Activated naive CD4-positive, alpha-beta T cell treated with anti-CD3 and anti-CD28 coated beads, Interleukin-2, amount 10 ng/mL, durations not matched to agents 7 days and 5 days (primary cell): Measurements from ENCODE around the gene HES6.
"Not testable (repeated sequence)": the region's sequence is repeated elsewhere in the genome, so short reads cannot be mapped to it uniquely, and the experiment has no call there.

Source experiments
- CTCF ChIA-PET: fragments of 350-600 bp; sonication (Branson Sonifier 250); formaldehyde crosslinking; loops from one replicate; lab custom pipeline; 2021; ENCODE audit warnings: antibody characterized with exemption; lab: Charles Lee
- DNase-seq: peaks from one replicate; pipeline ENCODE4 v3.0.0-alpha.2; 2020
- H3K27ac Mint-ChIP-seq: one replicate; pipeline ENCODE4 v1.8.0; 2021; ENCODE audit warnings: mild to moderate bottlenecking, moderate library complexity, mixed read lengths
- H3K27me3 Mint-ChIP-seq: one replicate; pipeline ENCODE4 v1.8.0; 2021; ENCODE audit warnings: mild to moderate bottlenecking, mixed read lengths
- H3K36me3 Mint-ChIP-seq: one replicate; pipeline ENCODE4 v1.8.0; 2021; ENCODE audit warnings: mixed read lengths
- H3K4me1 Mint-ChIP-seq: one replicate; pipeline ENCODE4 v1.8.0; 2021; ENCODE audit warnings: mixed read lengths
- H3K4me3 Mint-ChIP-seq: one replicate; pipeline ENCODE4 v1.8.0; 2021; ENCODE audit warnings: mild to moderate bottlenecking, moderate library complexity, mixed read lengths
- H3K9me3 Mint-ChIP-seq: one replicate; pipeline ENCODE4 v1.8.0; 2021; ENCODE audit warnings: mixed read lengths

HES6 gene

GRCh38 chr2:238280083-238280825 is 40.4 kb upstream of the HES6 start:
- peaks cover 3% of the 10 kb centered on the region for H3K4me1 Mint-ChIP-seq
- no peaks in the 10 kb centered on the region for H3K9me3 Mint-ChIP-seq
- peaks cover 6% of the 10 kb centered on the region for H3K36me3 Mint-ChIP-seq
- H3K27me3 Mint-ChIP-seq = no peaks in the 10 kb centered on the region
- no peak for DNase-seq
- CTCF ChIA-PET = interaction anchor here (2.0 kb wide), 1 partner anchor 17 kb away, joined by 6 read pairs; no protein-coding TSS in a partner anchor
- H3K4me3 Mint-ChIP-seq = no peak overlapping the region
- no peak overlapping the region for H3K27ac Mint-ChIP-seq

GRCh38 chr2:238279324-238279682 is 39.5 kb upstream of the HES6 start:
- H3K27ac Mint-ChIP-seq = no peak overlapping the region
- CTCF ChIA-PET = interaction anchor here (0.6 to 2.8 kb wide), 5 partner anchors 14 to 1137 kb away, joined by 3 to 13 read pairs (median 3); no protein-coding TSS in a partner anchor
- peaks cover 11% of the 10 kb centered on the region for H3K36me3 Mint-ChIP-seq
- H3K9me3 Mint-ChIP-seq = no peaks in the 10 kb centered on the region
- H3K27me3 Mint-ChIP-seq = no peaks in the 10 kb centered on the region
- no peaks in the 10 kb centered on the region for H3K4me1 Mint-ChIP-seq
- no peak for DNase-seq
- no peak overlapping the region for H3K4me3 Mint-ChIP-seq

GRCh38 chr2:238278626-238279323 is 38.9 kb upstream of the HES6 start:
- CTCF ChIA-PET = interaction anchor here (0.6 to 2.8 kb wide), 5 partner anchors 14 to 1136 kb away, joined by 3 to 13 read pairs (median 3); no protein-coding TSS in a partner anchor
- no peak overlapping the region for H3K27ac Mint-ChIP-seq
- peaks cover 14% of the 10 kb centered on the region for H3K36me3 Mint-ChIP-seq
- no peaks in the 10 kb centered on the region for H3K9me3 Mint-ChIP-seq
- no peak overlapping the region for H3K4me3 Mint-ChIP-seq
- no peaks in the 10 kb centered on the region for H3K27me3 Mint-ChIP-seq
- DNase-seq = no peak
- H3K4me1 Mint-ChIP-seq = no peaks in the 10 kb centered on the region

- peaks cover 16% of the 10 kb centered on the region for H3K36me3 Mint-ChIP-seq
- no peak overlapping the region for H3K4me3 Mint-ChIP-seq
These were observed 37.9 kb upstream of the HES6 start for GRCh38 chr2:238277695-238278094.

GRCh38 chr2:238274152-238274865 is 34.5 kb upstream of the HES6 start:
- peaks cover 23% of the 10 kb centered on the region for H3K36me3 Mint-ChIP-seq
- H3K4me3 Mint-ChIP-seq = no peak overlapping the region
- no peaks in the 10 kb centered on the region for H3K27me3 Mint-ChIP-seq
- no peak overlapping the region for H3K27ac Mint-ChIP-seq
- H3K9me3 Mint-ChIP-seq = no peaks in the 10 kb centered on the region
- no peaks in the 10 kb centered on the region for H3K4me1 Mint-ChIP-seq
- DNase-seq = no peak
- CTCF ChIA-PET = interaction anchor here (1.5 to 2.8 kb wide), 2 partner anchors 10 to 14 kb away, joined by 5 to 19 read pairs; no protein-coding TSS in a partner anchor

More at GRCh38 chr2:238277695-238278094, 37.9 kb upstream of the HES6 start:
- no peaks in the 10 kb centered on the region for H3K4me1 Mint-ChIP-seq
- no peak for DNase-seq
- H3K27me3 Mint-ChIP-seq = no peaks in the 10 kb centered on the region
- CTCF ChIA-PET = interaction anchor here (2.8 kb wide), 1 partner anchor 13 kb away, joined by 13 read pairs; no protein-coding TSS in a partner anchor
- no peak overlapping the region for H3K27ac Mint-ChIP-seq
- no peaks in the 10 kb centered on the region for H3K9me3 Mint-ChIP-seq

GRCh38 chr2:238273433-238273832 is 33.6 kb upstream of the HES6 start:
- CTCF ChIA-PET = interaction anchor here (1.0 to 2.8 kb wide), 2 partner anchors 10 to 18 kb away, joined by 3 to 19 read pairs; no protein-coding TSS in a partner anchor
- H3K9me3 Mint-ChIP-seq = not testable (repeated sequence)

GRCh38 chr2:238272156-238272555 is 32.3 kb upstream of the HES6 start:
- no peak overlapping the region for H3K4me3 Mint-ChIP-seq
- no peak overlapping the region for H3K27ac Mint-ChIP-seq
- no peaks in the 10 kb centered on the region for H3K27me3 Mint-ChIP-seq
- no peaks in the 10 kb centered on the region for H3K9me3 Mint-ChIP-seq
- no peak for DNase-seq
- H3K4me1 Mint-ChIP-seq = no peaks in the 10 kb centered on the region
- H3K36me3 Mint-ChIP-seq = peaks cover 31% of the 10 kb centered on the region
- CTCF ChIA-PET = interaction anchor here (2.8 kb wide), 1 partner anchor 8 kb away, joined by 19 read pairs; no protein-coding TSS in a partner anchor

More at GRCh38 chr2:238273433-238273832, 33.6 kb upstream of the HES6 start:
- H3K27me3 Mint-ChIP-seq, H3K4me1 Mint-ChIP-seq, H3K4me3 Mint-ChIP-seq, DNase-seq, H3K27ac Mint-ChIP-seq: not testable (repeated sequence)
- peaks cover 23% of the 10 kb centered on the region for H3K36me3 Mint-ChIP-seq

GRCh38 chr2:238271686-238272085 is 31.8 kb upstream of the HES6 start:
- H3K9me3 Mint-ChIP-seq, CTCF ChIA-PET, H3K4me1 Mint-ChIP-seq, H3K4me3 Mint-ChIP-seq, H3K27me3 Mint-ChIP-seq, DNase-seq, H3K27ac Mint-ChIP-seq: not testable (repeated sequence)
- peaks cover 33% of the 10 kb centered on the region for H3K36me3 Mint-ChIP-seq

GRCh38 chr2:238271061-238271554 is 31.3 kb upstream of the HES6 start:
- Mint-ChIP-seq H3K4me1 (no peaks in the 10 kb centered on the region), H3K36me3 (peaks cover 29% of the 10 kb centered on the region), H3K27me3 (no peaks in the 10 kb centered on the region), H3K4me3 (no peak overlapping the region), H3K9me3 (no peaks in the 10 kb centered on the region), H3K27ac (no peak overlapping the region)
- DNase-seq = no peak
- CTCF ChIA-PET = interaction anchor here (0.8 kb wide), 1 partner anchor 14 kb away, joined by 3 read pairs; no protein-coding TSS in a partner anchor

- H3K27me3 Mint-ChIP-seq = no peaks in the 10 kb centered on the region
- H3K27ac Mint-ChIP-seq = peak overlapping the region; percentile 74
- DNase-seq = no peak
- H3K4me1 Mint-ChIP-seq = no peaks in the 10 kb centered on the region
- no peaks in the 10 kb centered on the region for H3K9me3 Mint-ChIP-seq
- peaks cover 29% of the 10 kb centered on the region for H3K36me3 Mint-ChIP-seq
- CTCF ChIA-PET = interaction anchor here (0.8 kb wide), 1 partner anchor 14 kb away, joined by 3 read pairs; no protein-coding TSS in a partner anchor
- H3K4me3 Mint-ChIP-seq = no peak overlapping the region
These were observed 30.8 kb upstream of the HES6 start for GRCh38 chr2:238270606-238271005.

- no peak for DNase-seq
- H3K9me3 Mint-ChIP-seq = no peaks in the 10 kb centered on the region
- CTCF ChIA-PET = no interaction called here
- H3K4me3 Mint-ChIP-seq = no peak overlapping the region
- no peaks in the 10 kb centered on the region for H3K4me1 Mint-ChIP-seq
- no peaks in the 10 kb centered on the region for H3K27me3 Mint-ChIP-seq
- peaks cover 25% of the 10 kb centered on the region for H3K36me3 Mint-ChIP-seq
- H3K27ac Mint-ChIP-seq = no peak overlapping the region
These were observed 29.9 kb upstream of the HES6 start for GRCh38 chr2:238269741-238270140.

- H3K36me3 Mint-ChIP-seq = peaks cover 24% of the 10 kb centered on the region
- DNase-seq = no peak
- no peaks in the 10 kb centered on the region for H3K9me3 Mint-ChIP-seq
- CTCF ChIA-PET = no interaction called here
- H3K27me3 Mint-ChIP-seq = no peaks in the 10 kb centered on the region
- no peak overlapping the region for H3K27ac Mint-ChIP-seq
- H3K4me3 Mint-ChIP-seq = no peak overlapping the region
- H3K4me1 Mint-ChIP-seq = peaks cover 6% of the 10 kb centered on the region
These were observed 28.2 kb upstream of the HES6 start for GRCh38 chr2:238267884-238268680.

- CTCF ChIA-PET = no interaction called here
- H3K9me3 Mint-ChIP-seq = no peaks in the 10 kb centered on the region
- H3K4me3 Mint-ChIP-seq = no peak overlapping the region
- H3K27me3 Mint-ChIP-seq = no peaks in the 10 kb centered on the region
- no peak for DNase-seq
- peaks cover 24% of the 10 kb centered on the region for H3K36me3 Mint-ChIP-seq
- H3K27ac Mint-ChIP-seq = no peak overlapping the region
- H3K4me1 Mint-ChIP-seq = peaks cover 9% of the 10 kb centered on the region
These were observed 27.5 kb upstream of the HES6 start for GRCh38 chr2:238267341-238267710.
